NCI-H146 treated with DMSO at 0.1 percent for 48 hours (cell line): Measurements from ENCODE around the gene TIMELESS.
"Not testable (repeated sequence)": the region's sequence is repeated elsewhere in the genome, so short reads cannot be mapped to it uniquely, and the experiment has no call there.

Experiments
- DNase-seq: peaks from one replicate; lab custom pipeline; 2025; ENCODE audit not compliant: unreplicated experiment; lab: John Stamatoyannopoulos, UW

Gene TIMELESS

DNA sequence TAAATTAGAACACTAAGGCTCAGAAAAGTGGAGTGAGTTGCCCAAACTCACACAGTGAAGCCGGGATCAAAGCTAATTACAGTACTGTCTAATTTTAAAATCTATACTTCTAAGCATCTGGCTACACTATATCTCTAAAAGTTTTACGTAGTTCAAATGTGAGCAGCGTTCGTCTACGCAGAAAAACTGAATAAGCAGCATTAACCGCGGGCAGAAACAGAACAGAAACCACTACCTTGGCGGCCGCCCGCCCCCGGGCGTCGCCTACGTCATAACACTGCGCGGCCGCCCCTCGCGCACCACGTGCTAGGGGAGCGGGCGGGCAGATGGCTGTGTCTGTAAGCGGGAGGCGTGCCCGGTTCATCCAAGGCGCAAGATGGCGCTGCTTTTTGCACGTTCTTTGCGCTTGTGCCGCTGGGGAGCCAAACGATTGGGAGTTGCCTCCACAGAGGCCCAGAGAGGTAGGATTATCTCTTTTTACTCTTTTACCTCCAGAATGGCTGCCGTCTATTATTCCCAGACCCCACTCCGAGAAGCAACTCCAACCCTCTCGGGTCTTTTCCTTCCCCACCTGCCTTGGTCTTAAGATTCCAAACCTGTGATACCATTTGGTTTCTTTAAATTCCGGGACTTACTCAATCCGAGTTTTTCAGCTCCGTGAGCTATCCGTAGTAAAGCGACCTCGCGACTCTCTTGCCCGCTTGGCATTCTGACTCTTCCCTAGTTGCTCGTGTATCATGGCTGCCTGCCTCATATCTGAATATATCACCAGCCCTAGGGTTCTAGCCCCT lies 19.2 kb upstream of the TIMELESS start, which contains the start of gene SPRYD4:
TSS of gene SPRYD4 (plus strand) at position 363 of the 791 bp plus-strand sequence. CDS start at position 377, 14 bp downstream.
- DNase-seq: peak; percentile 92

DNA sequence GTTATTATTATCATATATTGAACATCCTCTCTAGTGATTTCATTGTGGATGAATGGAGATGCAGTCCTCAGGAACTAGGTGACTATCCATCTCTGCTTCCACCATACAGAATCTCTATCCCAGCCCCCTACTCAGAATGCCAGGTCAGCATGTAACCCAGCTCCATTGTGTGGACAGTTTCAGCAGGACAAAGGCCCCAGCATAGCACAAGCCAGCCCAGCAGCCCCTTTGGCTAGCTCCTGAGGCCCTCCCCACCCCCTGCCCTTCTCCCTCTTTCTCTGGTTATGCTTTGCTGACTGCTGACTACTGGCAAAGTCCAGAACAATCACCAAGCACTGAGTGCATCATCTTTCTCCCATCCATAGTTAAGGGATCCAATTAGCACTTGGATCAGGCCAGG lies 13.3 kb upstream of the TIMELESS start:
- no peak for DNase-seq

DNA sequence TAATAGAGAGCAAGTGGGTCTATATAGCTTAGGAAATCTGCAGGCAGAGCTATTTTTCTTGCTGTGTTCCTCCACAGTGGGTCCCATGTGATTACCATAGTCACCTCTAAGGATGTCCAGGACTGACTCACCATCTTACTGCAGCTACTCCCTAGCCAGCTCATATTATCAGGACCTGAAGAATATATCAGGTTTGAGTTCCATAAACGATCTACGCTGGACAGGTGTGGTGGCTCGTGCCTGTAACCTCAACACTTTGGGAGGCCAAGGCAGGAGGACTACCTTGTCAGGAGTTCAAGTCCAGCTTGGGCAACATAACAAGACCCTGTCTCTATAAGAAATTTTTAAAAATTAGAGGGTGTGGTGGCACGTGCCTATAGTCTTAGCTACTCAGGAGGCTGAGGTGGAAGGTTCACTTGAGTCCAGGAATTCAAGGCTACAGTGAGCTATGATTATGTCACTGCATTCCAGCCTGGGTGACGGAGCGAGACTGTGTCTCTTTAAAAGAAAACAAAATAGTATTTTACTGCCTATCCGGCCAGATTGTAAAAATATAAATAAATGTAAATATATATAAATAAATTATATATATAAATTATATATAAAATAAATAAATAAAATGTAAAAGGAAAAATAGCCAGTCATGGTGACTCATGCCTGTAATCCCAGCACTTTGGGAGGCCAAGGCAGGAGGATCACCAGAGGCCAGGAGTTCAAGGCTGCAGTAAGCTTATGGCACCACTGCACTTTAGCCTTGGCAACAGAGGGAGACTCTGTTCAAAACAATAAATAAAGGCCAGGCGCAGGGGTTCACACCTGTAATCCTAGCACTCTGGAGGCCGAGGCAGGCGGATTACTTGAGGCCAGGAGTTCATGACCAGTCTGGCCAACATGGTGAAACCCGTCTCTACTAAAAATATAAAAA lies 12.3 kb upstream of the TIMELESS start:
- DNase-seq: no peak

DNA sequence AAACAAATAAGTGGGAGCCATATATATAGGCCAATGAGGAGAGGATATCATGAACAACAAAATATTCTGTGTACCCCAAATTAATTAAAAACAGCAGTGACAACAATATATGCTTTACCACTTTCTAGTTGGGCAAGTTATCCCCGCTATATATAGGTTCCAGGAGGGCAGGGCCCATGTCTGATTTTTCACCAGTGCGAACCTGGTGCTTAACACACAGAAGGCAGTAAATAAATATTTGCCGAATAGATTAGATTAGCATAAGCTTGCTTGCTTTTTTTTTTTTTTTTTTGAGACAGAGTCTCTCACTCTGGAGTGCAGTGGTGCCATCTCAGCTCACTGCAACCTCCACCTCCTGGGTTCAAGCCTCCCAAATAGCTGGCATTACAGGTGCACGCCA lies 8.6 kb upstream of the TIMELESS start:
- DNase-seq: no peak

DNA sequence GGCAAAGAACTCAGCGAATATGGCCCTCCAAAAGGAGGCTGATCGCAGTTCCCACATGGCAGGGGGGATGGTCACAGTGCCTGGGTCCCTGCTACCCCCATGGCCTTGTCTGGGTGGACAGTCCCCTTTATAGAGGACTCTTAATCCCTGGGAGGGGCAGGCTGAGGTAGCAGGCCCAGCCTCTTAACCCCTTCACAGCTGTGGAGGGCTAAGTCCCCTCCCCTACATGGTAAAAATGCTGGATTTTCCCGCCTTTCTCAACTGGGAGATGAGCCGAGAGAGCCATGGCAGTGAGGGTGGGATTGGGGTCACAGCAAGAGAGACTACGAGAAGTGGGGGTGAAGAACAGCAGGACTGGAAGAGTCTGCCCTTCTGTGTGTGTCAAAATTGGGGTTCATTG lies 5.3 kb upstream of the TIMELESS start, which contains the start of gene MIP:
TSS of gene MIP (minus strand) at position 101 of the 400 bp plus-strand sequence. CDS start at position 57, 44 bp downstream.
- no peak for DNase-seq

DNA sequence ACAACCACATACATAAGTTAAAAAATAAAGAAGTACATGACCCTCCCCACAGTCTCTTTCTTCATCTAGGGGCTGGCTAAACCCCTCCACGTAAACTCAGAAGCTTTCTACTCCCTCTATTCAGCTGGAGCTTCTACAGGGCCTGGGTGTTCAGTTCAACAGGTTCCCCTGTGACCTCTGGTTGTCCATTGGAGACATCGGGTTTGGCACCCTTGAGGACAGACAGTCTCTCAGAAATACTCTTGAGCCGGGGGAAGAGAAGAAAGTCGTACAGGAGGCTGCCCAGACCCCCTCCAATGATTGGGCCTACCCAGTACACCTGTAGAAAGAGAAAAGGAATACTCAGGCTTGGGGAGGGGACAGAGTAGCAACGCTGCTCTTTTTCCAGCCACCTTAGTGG lies 1.9 kb upstream of the TIMELESS start:
- no peak for DNase-seq

DNA sequence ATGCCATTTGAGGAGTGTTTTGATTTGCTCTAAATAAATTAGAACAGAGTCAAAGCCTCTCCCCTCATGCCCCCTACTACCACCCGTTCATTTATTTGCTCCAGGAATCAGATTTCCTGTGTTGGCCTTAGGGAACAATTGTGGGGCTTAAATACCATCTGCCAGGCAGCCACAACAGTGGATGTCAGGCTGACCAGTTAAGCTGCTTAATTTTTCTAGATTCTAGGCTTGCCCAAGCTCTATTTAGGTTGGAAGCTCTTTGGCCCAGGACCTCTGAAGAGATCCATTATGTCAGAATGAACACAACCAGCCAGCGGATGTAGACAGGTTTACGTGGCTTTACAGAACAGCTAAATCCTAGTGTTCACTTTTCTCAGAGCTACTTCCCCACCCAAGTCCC lies 1.0 kb upstream of the TIMELESS start:
- DNase-seq: peak; percentile 36

DNA sequence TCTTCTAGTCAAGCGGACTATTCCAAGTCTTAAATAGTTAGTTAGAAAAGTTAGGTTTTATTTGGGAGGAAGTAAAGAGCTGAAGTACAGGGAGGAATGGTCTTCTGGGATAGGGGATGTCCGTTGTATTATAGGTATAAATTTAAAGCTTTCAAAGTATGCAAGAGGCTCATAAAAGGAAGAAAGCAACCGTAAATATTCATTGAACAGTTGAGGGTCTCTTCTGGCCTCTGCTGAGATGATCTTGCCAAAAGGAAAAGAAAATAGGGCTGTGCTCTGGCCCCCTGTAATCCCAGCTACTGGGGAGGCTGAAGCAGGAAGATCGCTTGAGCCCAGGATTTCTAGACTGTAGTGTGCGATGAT lies 377 bp upstream of the TIMELESS start:
- no peak for DNase-seq

DNA sequence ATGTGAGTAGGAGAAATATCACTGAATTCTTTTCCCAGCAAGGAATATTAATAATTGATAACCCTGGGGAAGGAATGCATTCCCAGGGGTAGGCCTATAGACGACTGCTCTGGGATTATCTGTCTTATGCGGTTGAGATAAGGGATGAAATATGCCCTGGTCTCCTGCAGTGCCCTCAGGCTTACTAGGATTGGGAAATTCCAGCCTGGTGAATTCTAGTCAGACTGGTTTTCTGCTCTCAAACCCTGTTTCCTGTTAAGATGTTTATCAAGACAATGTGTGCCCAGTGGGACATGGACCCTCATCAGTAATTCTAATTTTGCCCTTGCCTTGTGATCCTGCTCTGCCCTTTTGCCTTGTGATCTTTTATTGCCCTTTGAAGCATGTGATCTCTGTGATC lies 6.0 kb downstream of the TIMELESS start:
- DNase-seq: not testable (repeated sequence)

DNA sequence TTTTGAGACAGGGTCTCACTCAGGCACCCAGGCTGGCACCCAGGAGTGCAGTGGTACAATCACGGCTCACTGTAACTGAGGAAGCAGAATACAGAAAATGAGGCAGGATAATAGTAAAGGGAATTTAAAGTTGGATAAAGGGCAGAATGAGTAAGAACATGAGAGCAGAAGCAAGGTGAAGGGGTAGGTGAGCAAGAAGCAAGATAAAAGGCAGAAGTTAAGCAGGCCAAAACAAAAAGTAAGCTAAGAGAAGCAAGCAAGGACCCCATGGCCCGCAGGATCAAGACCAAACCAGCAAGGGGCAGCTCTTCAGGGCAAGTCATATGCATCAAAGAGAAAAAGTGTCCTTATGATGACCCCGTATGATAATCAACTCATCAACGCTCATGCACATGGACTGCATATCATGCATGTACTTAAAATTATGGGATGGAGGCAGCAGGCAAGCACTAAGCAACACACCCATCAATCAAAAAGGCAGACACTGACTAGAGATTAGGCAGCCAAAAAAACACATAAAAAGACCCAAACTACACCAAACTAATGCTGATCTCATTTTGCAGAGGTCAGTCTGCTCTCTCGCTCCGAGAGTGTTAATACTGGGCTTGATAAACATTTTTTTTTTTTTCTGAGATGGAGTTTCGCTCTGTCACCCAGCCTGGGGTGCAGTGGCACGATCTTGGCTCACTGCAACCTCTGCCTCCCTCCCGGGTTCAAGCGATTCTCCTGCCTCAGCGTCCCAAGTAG lies 11.6 kb downstream of the TIMELESS start:
- DNase-seq: no peak

DNA sequence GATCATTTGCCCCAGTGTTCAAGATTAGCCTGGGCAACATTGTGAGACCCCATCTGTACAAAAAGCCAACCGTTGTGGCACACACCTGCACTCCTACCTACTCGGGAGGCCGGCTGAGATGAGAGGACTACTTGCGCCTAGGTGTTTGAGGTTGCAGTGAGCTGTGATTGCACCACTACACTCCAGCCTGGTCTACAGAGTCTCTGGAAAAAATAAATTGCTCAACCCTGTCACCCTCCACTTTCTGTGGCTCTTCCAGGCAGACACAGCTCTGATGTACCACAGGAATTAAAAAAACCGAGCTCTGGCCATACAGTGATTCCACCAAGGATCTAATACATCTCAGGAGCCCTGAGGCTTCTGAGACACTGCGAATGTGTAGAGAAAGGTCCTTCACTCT lies 14.4 kb downstream of the TIMELESS start:
- DNase-seq: no peak

DNA sequence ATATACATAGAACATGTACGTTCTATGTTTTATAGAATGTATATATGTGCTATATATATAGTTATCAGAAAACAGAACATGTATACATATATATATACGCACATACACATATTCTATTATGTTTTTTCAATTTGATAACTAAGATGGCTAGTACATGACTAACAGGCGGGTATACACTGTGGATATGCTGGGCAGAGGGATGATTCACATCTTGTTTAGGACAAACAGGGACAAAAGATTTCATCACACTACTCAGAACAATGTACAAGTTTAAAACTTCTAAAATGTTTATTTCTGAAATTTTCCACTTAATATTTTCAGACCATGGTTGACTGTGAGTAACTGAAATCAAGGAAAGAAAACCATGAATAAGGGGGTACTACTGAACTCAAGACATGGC lies 17.4 kb downstream of the TIMELESS start:
- DNase-seq: no peak

DNA sequence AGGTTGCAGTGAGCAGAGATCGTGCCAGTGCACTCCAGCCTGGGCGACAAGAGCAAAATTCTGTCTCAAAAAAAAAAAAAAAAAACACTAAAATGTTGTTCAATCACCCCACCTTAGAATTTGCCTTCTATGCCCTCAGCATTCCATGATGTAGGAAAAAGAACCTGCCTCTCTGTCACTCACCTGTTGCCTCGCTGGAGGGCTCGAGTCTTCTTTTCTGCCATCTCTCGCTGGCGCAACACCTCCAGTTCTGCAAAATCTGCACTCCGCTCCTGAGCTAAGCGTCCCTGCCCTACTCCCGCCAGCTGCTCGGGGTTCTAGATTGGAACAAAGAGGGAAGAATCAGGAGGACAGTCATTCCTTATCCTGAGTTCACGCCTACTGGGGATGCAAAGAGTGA lies 17.9 kb downstream of the TIMELESS start:
- no peak for DNase-seq

DNA sequence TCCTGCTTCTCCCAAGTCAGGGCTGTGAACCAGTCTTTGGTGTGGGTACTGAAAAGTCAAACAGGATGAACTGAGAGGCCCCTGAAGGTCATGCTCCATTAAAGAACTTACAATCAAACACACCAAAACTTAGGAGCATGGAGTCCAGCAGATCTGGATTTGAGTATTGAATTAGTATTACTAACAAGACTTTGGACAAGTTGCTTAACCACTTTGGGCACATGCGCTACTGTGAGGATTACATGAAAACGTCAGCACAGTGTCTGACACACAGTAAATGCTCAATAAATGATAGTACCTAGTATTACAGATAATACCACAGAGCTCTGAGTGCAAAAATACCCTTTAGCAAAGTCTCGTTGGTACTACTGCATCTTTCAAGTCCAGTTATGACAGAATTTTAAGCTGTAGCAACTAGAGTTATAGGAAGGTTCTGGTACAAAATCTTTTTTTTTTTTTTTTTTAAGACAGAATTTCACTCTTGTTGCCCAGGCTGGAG lies 23.2 kb downstream of the TIMELESS start:
- DNase-seq: no peak

DNA sequence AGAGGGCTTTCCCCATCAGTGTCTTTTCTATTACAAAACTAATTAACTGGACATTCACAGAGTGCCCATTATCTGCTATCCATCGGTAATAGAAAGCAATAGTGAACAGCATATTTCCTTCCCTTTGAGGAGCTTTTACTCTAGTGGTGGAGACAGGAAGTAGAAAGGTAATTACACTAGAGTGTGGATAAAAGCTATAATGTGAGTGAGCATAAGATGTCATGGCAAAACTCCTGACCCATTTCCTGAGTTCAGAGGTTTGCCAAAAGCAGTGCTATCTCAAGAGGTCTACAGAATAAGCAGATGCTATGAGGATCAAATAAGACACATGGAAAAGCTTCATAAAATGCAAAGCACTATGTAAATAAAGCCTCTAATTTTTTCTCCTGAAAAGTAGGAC lies 24.0 kb downstream of the TIMELESS start:
- DNase-seq: no peak

DNA sequence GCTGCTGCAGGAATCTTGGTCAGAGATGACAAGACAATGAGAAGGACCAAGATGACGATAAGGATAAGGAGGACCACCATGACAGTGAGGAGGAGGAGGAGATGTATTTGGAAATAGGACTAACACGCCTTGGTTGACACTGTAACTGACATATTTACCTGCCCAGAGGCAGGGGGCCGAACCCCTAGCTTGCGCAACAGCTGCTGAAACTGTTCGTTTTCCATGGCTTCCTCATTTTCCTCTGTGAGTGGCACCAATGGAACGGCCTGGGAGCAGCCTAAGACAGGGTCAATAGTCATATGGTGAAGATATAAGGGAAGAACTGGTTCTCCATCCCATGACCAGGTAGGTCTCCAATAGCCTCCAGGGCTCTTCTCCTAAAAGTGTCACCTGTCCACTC lies 28.8 kb downstream of the TIMELESS start:
- no peak for DNase-seq

DNA sequence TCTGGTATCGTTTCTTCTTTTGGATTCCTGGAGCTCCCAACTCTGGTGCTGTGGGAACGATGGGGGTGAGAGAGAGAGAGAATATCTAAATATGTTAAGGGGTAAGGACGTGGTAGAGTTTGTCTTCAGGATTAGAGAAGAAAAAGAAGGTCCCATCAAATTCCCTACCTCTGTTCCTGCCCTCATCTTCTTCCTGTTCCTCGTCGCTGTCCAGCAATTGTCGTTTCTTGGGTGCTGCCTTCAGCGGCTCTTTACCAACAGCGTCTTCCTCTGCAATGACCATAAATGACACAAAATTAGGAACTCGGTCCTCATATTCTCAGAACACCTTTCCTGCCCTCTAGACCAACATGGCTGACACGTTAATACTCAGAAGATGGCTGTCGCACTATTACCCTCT lies 31.5 kb downstream of the TIMELESS start:
- DNase-seq: no peak

DNA sequence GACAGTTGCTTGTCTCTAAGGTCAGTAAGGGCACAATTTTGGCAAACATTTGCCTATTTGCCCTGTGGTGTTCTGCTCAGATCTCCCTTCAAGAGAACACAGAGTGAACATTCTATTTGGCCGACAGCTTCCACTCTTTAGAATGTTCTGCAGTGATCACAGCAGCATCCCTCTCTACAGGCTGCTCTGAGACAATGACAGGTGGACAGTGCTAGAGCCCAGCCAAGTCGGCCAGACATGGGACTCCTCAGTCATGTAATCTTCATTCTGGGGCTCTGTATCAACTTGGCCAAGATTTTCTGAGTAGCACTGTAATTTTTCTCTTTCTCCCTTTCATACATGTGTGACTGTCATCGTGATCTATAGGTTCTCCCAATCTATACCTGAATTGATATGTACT lies 34.8 kb downstream of the TIMELESS start:
- no peak for DNase-seq

DNA sequence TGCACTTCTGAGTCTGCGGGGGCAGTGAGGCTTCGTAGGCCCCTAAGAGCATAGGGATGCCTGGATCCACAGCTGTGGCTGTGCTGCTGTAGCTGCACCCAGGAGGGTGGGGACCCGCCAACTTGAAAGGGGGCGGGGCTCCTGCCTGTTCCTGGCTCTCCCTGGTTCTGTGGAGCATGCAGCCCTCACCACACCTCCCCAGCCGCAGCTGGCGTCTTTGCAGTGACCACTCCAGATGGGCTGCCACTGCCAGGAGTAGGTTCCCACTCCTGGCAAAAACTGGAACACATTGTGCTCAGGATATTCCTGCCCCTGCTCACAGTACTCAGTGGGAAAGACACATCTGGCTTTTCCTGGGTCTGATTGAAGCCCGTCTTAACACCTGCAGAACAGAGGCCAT lies 35.8 kb downstream of the TIMELESS start:
- no peak for DNase-seq

DNA sequence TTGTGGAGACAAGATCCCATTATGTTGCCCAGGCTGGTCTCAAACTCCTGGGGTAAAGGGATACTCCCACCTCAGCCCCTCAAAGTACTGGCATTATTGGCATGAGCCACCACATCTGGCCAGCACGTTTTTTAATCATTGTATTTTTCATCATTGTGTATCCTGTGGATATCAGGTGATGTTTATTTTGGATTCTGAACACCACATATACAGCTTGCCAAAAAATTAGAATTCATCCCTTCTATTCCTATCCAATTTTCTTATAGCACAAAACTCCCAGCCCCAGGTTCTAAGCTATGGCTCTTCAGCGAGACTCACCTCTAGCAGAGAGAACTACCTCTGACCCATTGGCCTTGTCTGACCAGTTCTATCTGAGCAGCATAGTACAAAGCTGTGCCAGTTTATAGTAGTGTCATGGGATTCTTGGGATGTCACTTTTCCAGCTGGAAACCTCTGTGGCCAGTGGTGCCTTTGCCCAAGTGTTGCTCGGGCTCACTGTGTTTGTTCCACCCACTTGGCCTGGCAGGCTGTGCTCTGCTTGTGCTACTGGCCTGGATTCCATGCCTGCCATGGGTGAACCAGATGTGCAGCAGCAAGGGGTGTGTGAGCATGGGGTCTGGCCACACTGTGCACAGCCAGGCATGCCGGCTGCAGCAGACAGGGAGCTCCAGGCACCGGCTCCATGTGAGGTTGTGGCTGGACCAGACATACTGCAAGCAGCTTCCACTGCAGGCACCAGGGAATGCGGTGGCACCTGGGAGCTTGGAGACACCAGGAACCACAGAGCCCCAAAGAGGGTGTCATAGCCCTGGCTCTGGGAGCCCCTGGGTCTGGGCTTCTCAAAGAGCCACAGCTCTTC lies 37.2 kb downstream of the TIMELESS start:
- no peak for DNase-seq
